Measurements from ENCODE around the gene MFAP5. TPM values are rescaled to one million over a fixed set of nuclear protein-coding genes. Genes with fewer than 3 reads are reported as not detected.

MFAP5 gene
- total and polyA plus RNA-seq, 2 donors (not counting 3 experiments of a cell fraction or from before 2014, with no cell fraction given), result 0.39 TPM; not detected in 1

GRCh38 chr12:8698879-8699278 lies 36.3 kb upstream of the MFAP5 start:
- DNase-seq (ENCODE audit: low read depth, low spot score) (peak; percentile 26), FAIRE-seq (no peak)
- Histone ChIP-seq H3K27ac (ENCODE audit: insufficient read depth, low read depth, low read length) (peak overlapping the region; percentile 83), H3K9ac (replicated peaks; ENCODE audit: extremely low read depth, insufficient read depth, low read length) (peak overlapping the region; percentile 94), H3K4me2 (ENCODE audit: insufficient read depth, low read length) (peak overlapping the region; percentile 98), H3K4me1 (ENCODE audit: control insufficient read depth, extremely low read depth, insufficient read depth, low read length) (peaks cover 21% of the 10 kb centered on the region), H3K4me3 (replicated peaks in 1 of 3; ENCODE audit: insufficient read depth in 1 of 3, low read depth in 1 of 3, low read length in 3 of 3) (peak overlapping the region; percentile 58 to 90 (median 84)), H3K27me3 (ENCODE audit: control insufficient read depth in 2 of 2, insufficient read depth in 2 of 2, low read length in 2 of 2) (no peaks in the 10 kb centered on the region), H3K36me3 (ENCODE audit: control insufficient read depth in 2 of 2, extremely low read depth in 1 of 2, insufficient read depth in 2 of 2, low read length in 2 of 2) (no peaks in the 10 kb centered on the region), H2AFZ (ENCODE audit: low read depth, low read length) (peak overlapping the region; percentile 48), H3K9me1 (replicated peaks; ENCODE audit: control insufficient read depth, extremely low read depth, insufficient read depth, low read length) (no peaks in the 10 kb centered on the region), H4K20me1 (replicated peaks; ENCODE audit: control insufficient read depth, extremely low read depth, insufficient read depth, low read length) (peaks cover 12% of the 10 kb centered on the region), H3K79me2 (ENCODE audit: control insufficient read depth, insufficient read depth, low read length) (peaks cover 44% of the 10 kb centered on the region), H3K9me3 (replicated peaks; ENCODE audit: control insufficient read depth, insufficient read depth, low read length) (no peaks in the 10 kb centered on the region)
- CTCF ChIA-PET, result no interaction called here
- dilution Hi-C loops (cut with MboI; ENCODE audit: extremely low pct_ligation_motif_present, low sequenced_read_pairs), result no loop called here
- TF ChIP-seq EZH2 (IDR thresholded peaks at IDR 0.05; ENCODE audit: borderline replicate concordance, low read depth, low read length, severe bottlenecking), result no peak
- no peak for TF ChIP-seq FOS (IDR thresholded peaks at IDR 0.05; ENCODE audit: borderline replicate concordance, insufficient read depth, low read length)
- no peak for TF ChIP-seq GATA2 (IDR thresholded peaks at IDR 0.05; ENCODE audit: insufficient read depth, insufficient read length, low read depth, low read length)
- TF ChIP-seq JUN (IDR thresholded peaks at IDR 0.05; ENCODE audit: borderline replicate concordance, insufficient read depth, insufficient read length, low read depth), result no peak
- no peak for TF ChIP-seq CTCF (IDR thresholded peaks at IDR 0.05; ENCODE audit: extremely low read depth in 1 of 2, insufficient read depth in 1 of 2, low read depth in 1 of 2, low read length in 2 of 2)
- TF ChIP-seq MYC (IDR thresholded peaks at IDR 0.05; ENCODE audit: low read depth, low read length), result no peak
- no peak for TF ChIP-seq POLR2A (IDR thresholded peaks at IDR 0.05; ENCODE audit: low read depth, low read length)
- TF ChIP-seq MAX (IDR thresholded peaks at IDR 0.05; ENCODE audit: insufficient read depth, insufficient read length), result no peak
- TF ChIP-seq POLR2AphosphoS5 (IDR thresholded peaks at IDR 0.05; ENCODE audit: insufficient read depth, low read depth, low read length), result no peak
- POLR2A ChIA-PET, result no interaction called here
- TSS peak; percentile 24 for BruUV-seq (replicated peaks)
- intact Hi-C loops (cut with micrococcal nuclease), result loop anchor here (1.0 to 10.0 kb wide), 2 partner anchors 10 to 454 kb away; no protein-coding TSS in a partner anchor

All from endothelial cell of umbilical vein (primary cell).